ENCODE data around the gene MOB3A.
A peak's percentile ranks its signal among the peaks of the same experiment; 100 is the strongest.
"Not testable (repeated sequence)": the region's sequence is repeated elsewhere in the genome, so short reads cannot be mapped to it uniquely, and the experiment has no call there.

MOB3A gene

GRCh38 chr19:2034253-2034652, 61.9 kb downstream of the MOB3A start:
- not testable (repeated sequence) for DNase-seq (ENCODE audit: low spot score)

- DNase-seq (ENCODE audit: low spot score): no peak
These were observed 62.3 kb downstream of the MOB3A start for GRCh38 chr19:2033825-2034159.

GRCh38 chr19:2033115-2033824, 62.9 kb downstream of the MOB3A start:
- DNase-seq (ENCODE audit: low spot score): no peak

GRCh38 chr19:2032296-2032941, 63.7 kb downstream of the MOB3A start:
- DNase-seq (ENCODE audit: low spot score): peak; percentile 97

- DNase-seq (ENCODE audit: low spot score): no peak
These were observed 68.8 kb downstream of the MOB3A start for GRCh38 chr19:2027361-2027760.

GRCh38 chr19:2026770-2027169, 69.4 kb downstream of the MOB3A start:
- no peak for DNase-seq (ENCODE audit: low spot score)

- DNase-seq (ENCODE audit: low spot score): no peak
These were observed 73.8 kb downstream of the MOB3A start for GRCh38 chr19:2022289-2022688.

- no peak for DNase-seq (ENCODE audit: low spot score)
These were observed 74.5 kb downstream of the MOB3A start for GRCh38 chr19:2021453-2022140.
